ENCODE data around the gene MYL5.

DNA sequence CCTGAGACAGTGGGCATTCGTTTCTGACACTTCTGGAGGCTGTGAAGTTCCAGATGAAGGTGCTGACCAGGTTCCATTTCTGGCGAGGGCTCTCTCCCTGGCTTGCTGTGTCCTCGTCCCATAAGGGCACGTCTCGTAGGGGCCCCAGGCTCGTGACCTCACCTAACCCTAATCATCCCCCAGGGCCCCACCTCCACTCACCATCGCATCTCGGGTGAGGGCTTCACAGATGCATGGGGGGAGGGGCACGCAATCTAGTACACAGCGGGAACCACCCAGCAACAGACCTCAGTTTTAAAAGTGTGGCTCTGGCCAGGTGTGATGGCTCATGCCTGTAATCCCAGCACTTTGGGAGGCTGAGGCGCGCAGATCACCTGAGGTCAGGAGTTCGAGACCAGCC, 26.9 kb upstream of the MYL5 start:
- TF ChIP-seq POLR2AphosphoS5 (IDR thresholded peaks at IDR 0.05) (no peak), POLR2A (IDR thresholded peaks at IDR 0.05) (no peak)

Measured in gastroesophageal sphincter (tissue), 2 donors.